GM19452 (cell line): ENCODE measurements around the gene YIPF3.
"Not testable (repeated sequence)": the region's sequence is repeated elsewhere in the genome, so short reads cannot be mapped to it uniquely, and the experiment has no call there.

Experiments used
- ATAC-seq: cut with Tn5 transposase; IDR thresholded peaks from one replicate; pipeline ENCODE4 v1.9.1; 2021; ENCODE audit not compliant: unreplicated experiment

Gene YIPF3

GRCh38 chr6:43509984-43510826, 6.5 kb downstream of the YIPF3 start, which contains the start of gene LRRC73:
Gene LRRC73, minus strand, starts transcription at chr6:43510346. Its CDS starts 561 bp downstream, at chr6:43509785.
- ATAC-seq, result peak; percentile 65

- ATAC-seq, result no peak
Measured at GRCh38 chr6:43509142-43509983, 7.4 kb downstream of the YIPF3 start.

GRCh38 chr6:43508481-43509141, 8.1 kb downstream of the YIPF3 start:
- ATAC-seq, result no peak

GRCh38 chr6:43506667-43507471, 9.9 kb downstream of the YIPF3 start:
- no peak for ATAC-seq

- ATAC-seq, result no peak
Measured at GRCh38 chr6:43506171-43506570, 10.6 kb downstream of the YIPF3 start.

GRCh38 chr6:43505718-43506117, 11.0 kb downstream of the YIPF3 start:
- no peak for ATAC-seq

- ATAC-seq, result no peak
Measured at GRCh38 chr6:43504756-43505593, 11.8 kb downstream of the YIPF3 start.

GRCh38 chr6:43503443-43503842, 13.3 kb downstream of the YIPF3 start:
- ATAC-seq, result no peak

GRCh38 chr6:43502666-43503065, 14.1 kb downstream of the YIPF3 start:
- ATAC-seq, result no peak

GRCh38 chr6:43500921-43501320, 15.8 kb downstream of the YIPF3 start:
- ATAC-seq, result no peak

- ATAC-seq, result no peak
Measured at GRCh38 chr6:43499028-43499815, 17.5 kb downstream of the YIPF3 start.

GRCh38 chr6:43498291-43498690, 18.4 kb downstream of the YIPF3 start:
- not testable (repeated sequence) for ATAC-seq

- ATAC-seq, result no peak
Measured at GRCh38 chr6:43497689-43498088, 19.0 kb downstream of the YIPF3 start.

- ATAC-seq, result no peak
Measured at GRCh38 chr6:43497129-43497396, 19.7 kb downstream of the YIPF3 start.

GRCh38 chr6:43496370-43497128, 20.2 kb downstream of the YIPF3 start:
- no peak for ATAC-seq

- no peak for ATAC-seq
Measured at GRCh38 chr6:43495409-43495941, 21.3 kb downstream of the YIPF3 start.

GRCh38 chr6:43494766-43495165, 22.0 kb downstream of the YIPF3 start:
- ATAC-seq, result no peak

- no peak for ATAC-seq
Measured at GRCh38 chr6:43494321-43494720, 22.4 kb downstream of the YIPF3 start.
